ENCODE data around the gene ZNF827. TPM values are rescaled to one million over a fixed set of nuclear protein-coding genes. Genes with fewer than 3 reads are reported as not detected.

Gene ZNF827
- total and polyA plus RNA-seq, 7 donors = 1.8 to 37.7 (median 11.3) TPM

GRCh38 chr4:145819101-145819852 lies 119.3 kb downstream of the ZNF827 start:
- Histone ChIP-seq H3K4me3 (peak overlapping the region in 1 of 4 donors; percentile 4), H3K9me3 (no peaks in the 10 kb centered on the region), H3K36me3 (no peaks in the 10 kb centered on the region), H3K4me1 (peaks cover 0 to 37% (median 24%) of the 10 kb centered on the region in 4 donors), H3K27ac (peak overlapping the region; percentile 39 to 74 (median 68)), H3K27me3 (no peaks in the 10 kb centered on the region)
- TF ChIP-seq POLR2A (IDR thresholded peaks at IDR 0.05) = no peak
- peak in 3 of 4 donors; percentile 10 to 55 (median 51) for TF ChIP-seq POLR2AphosphoS5 (IDR thresholded peaks at IDR 0.05)
- no peak for TF ChIP-seq EP300 (IDR thresholded peaks at IDR 0.05)
- intact Hi-C loops (cut with DNase I) = loop anchor here (5.0 kb wide), 1 partner anchor 82 kb away; no protein-coding TSS in a partner anchor
- DNase-seq = no peak
- 87 to 91% methylated on average over 10 of the region's 10 CpGs for WGBS, 2 donors

DNA sequence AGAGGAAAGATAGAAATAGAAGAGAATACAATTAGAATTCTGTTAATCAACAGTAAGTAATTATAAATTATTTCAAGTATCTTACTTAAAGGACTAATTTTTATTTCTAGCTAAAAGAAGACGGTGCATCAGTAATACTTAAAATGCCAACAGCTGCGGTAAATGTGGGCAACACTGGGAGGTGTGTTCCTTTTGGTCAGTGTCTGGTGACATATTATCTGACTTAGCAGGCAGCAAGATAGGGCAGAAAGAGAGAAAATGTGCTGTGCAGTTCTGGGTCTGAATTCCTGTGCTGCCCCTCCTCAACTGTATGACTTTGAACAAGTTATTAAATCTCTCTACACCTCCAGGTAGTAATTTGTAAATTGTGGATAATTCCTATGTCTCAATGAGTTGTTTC lies 120.6 kb downstream of the ZNF827 start:
- no peak for DNase-seq
- Histone ChIP-seq H3K4me3 (no peak overlapping the region), H3K36me3 (peaks cover 0 to 8% (median 0%) of the 10 kb centered on the region in 4 donors), H3K9me3 (no peaks in the 10 kb centered on the region), H3K4me1 (peaks cover 0 to 37% (median 24%) of the 10 kb centered on the region in 4 donors), H3K27ac (no peak overlapping the region), H3K27me3 (no peaks in the 10 kb centered on the region)
- intact Hi-C loops (cut with DNase I) = loop anchor here (5.0 kb wide), 1 partner anchor 81 kb away; no protein-coding TSS in a partner anchor
- no peak for TF ChIP-seq EP300 (IDR thresholded peaks at IDR 0.05)
- TF ChIP-seq CTCF (IDR thresholded peaks at IDR 0.05) = no peak
- no peak for TF ChIP-seq POLR2A (IDR thresholded peaks at IDR 0.05)
- TF ChIP-seq POLR2AphosphoS5 (IDR thresholded peaks at IDR 0.05) = no peak
- WGBS, 2 donors = 96 to 99% methylated on average over 2 of the region's 2 CpGs

DNA sequence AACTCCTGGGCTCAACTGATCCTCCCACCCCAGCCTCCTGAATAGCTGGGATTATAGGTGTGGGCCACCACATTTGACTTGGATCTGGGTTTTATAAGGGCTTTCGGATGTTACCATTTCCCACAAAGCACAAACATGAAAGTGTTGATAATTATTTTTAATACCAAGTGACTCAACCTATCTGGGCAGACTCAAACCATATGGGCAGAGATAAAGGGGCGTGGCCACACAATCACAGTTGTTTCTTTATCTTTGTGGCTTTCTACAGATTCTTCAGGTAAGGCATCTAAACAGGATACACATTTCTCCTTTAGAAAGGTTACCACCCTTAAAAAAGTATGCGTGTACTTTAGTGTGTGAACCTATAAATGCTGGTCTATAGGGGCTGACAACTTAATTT lies 122.5 kb downstream of the ZNF827 start:
- no peak overlapping the region for H3K27ac ChIP-seq
- WGBS, 2 donors = 96 to 97% methylated on average over 3 of the region's 3 CpGs
- no peak for TF ChIP-seq POLR2A (IDR thresholded peaks at IDR 0.05)
- no peak for TF ChIP-seq POLR2AphosphoS5 (IDR thresholded peaks at IDR 0.05)
- TF ChIP-seq EP300 (IDR thresholded peaks at IDR 0.05) = no peak
- no peak for TF ChIP-seq CTCF (IDR thresholded peaks at IDR 0.05)
- no peak overlapping the region for H3K4me3 ChIP-seq
- peaks cover 0 to 8% (median 0%) of the 10 kb centered on the region in 4 donors for H3K36me3 ChIP-seq
- no peaks in the 10 kb centered on the region for H3K27me3 ChIP-seq
- H3K4me1 ChIP-seq = peaks cover 0 to 28% (median 15%) of the 10 kb centered on the region in 4 donors
- H3K9me3 ChIP-seq = no peaks in the 10 kb centered on the region
- intact Hi-C loops (cut with DNase I) = loop anchor here (5.0 kb wide), 1 partner anchor 79 kb away; no protein-coding TSS in a partner anchor
- no peak for DNase-seq

GRCh38 chr4:145815626-145816025 lies 123.0 kb downstream of the ZNF827 start:
- intact Hi-C loops (cut with DNase I) = loop anchor here (5.0 kb wide), 1 partner anchor 78 kb away; no protein-coding TSS in a partner anchor
- no peak overlapping the region for H3K27ac ChIP-seq
- no peaks in the 10 kb centered on the region for H3K9me3 ChIP-seq
- no peaks in the 10 kb centered on the region for H3K27me3 ChIP-seq
- 74 to 75% methylated on average over 1 of the region's 1 CpG for WGBS, 2 donors
- TF ChIP-seq CTCF (IDR thresholded peaks at IDR 0.05) = no peak
- TF ChIP-seq EP300 (IDR thresholded peaks at IDR 0.05) = no peak
- TF ChIP-seq POLR2AphosphoS5 (IDR thresholded peaks at IDR 0.05) = no peak
- no peak for TF ChIP-seq POLR2A (IDR thresholded peaks at IDR 0.05)
- H3K36me3 ChIP-seq = peaks cover 0 to 8% (median 0%) of the 10 kb centered on the region in 4 donors
- H3K4me1 ChIP-seq = peaks cover 0 to 24% (median 12%) of the 10 kb centered on the region in 4 donors
- no peak for DNase-seq
- no peak overlapping the region for H3K4me3 ChIP-seq

GRCh38 chr4:145815027-145815612 lies 123.5 kb downstream of the ZNF827 start:
- Histone ChIP-seq H3K4me1 (peaks cover 0 to 19% (median 7%) of the 10 kb centered on the region in 4 donors), H3K27ac (no peak overlapping the region), H3K9me3 (no peaks in the 10 kb centered on the region), H3K36me3 (peaks cover 0 to 8% (median 0%) of the 10 kb centered on the region in 4 donors), H3K27me3 (no peaks in the 10 kb centered on the region), H3K4me3 (no peak overlapping the region)
- no peak for DNase-seq
- TF ChIP-seq EP300 (IDR thresholded peaks at IDR 0.05) (no peak), POLR2AphosphoS5 (IDR thresholded peaks at IDR 0.05) (no peak), CTCF (IDR thresholded peaks at IDR 0.05) (no peak), POLR2A (IDR thresholded peaks at IDR 0.05) (no peak)
- 93 to 100% methylated on average over 1 of the region's 1 CpG for WGBS, 2 donors
- intact Hi-C loops (cut with DNase I) = loop anchor here (5.0 kb wide), 1 partner anchor 78 kb away; no protein-coding TSS in a partner anchor
